Colonic mucosa (tissue), 4 donors: ENCODE measurements around the gene EYS. TPM values are rescaled to one million over a fixed set of nuclear protein-coding genes. Genes with fewer than 3 reads are reported as not detected.

Experiments used
- DNase-seq: peaks from one replicate; pipeline ENCODE4 v3.0.0-alpha.2; 2020
- H3K27ac ChIP-seq: fragments of 200-600 bp; one replicate; pipeline ENCODE4 v1.8.0; 2021
- H3K27me3 ChIP-seq: fragments of 200-600 bp; one replicate; pipeline ENCODE4 v1.8.0; 2021
- H3K36me3 ChIP-seq: fragments of 200-600 bp; one replicate; pipeline ENCODE4 v1.8.0; 2021
- H3K4me1 ChIP-seq: fragments of 200-600 bp; one replicate; pipeline ENCODE4 v1.8.0; 2021; ENCODE audit warnings: mild to moderate bottlenecking
- H3K4me3 ChIP-seq: fragments of 200-600 bp; one replicate; pipeline ENCODE4 v1.8.0; 2021
- H3K9ac ChIP-seq, 2 donors: one replicate each; pipeline ENCODE4 v1.7.0; 2013; ENCODE audit warnings: control low read depth in 2 of 2, low read depth in 2 of 2, low read length in 2 of 2
- H3K9me3 ChIP-seq: fragments of 200-600 bp; one replicate; pipeline ENCODE4 v1.8.0; 2021
- CTCF ChIP-seq: fragments of 200-600 bp; IDR thresholded peaks from one replicate; pipeline ENCODE4 v1.8.0; 2022; ENCODE audit warnings: antibody characterized with exemption, mild to moderate bottlenecking
- intact Hi-C: fragments of 100-400 bp; cut with DNase I; formaldehyde crosslinking; loops from one replicate; pipeline ENCODE4 v1.14.1; 2022
- total RNA-seq, 2 donors: library from RNA; stranded (reverse); fragmentation: NEBNext Ultra II Directional in 1 of 2; extraction: Animal tissue kit (Norgen Biotek cat#: 25700) in 1 of 2; gene quantifications; one replicate each; pipeline ENCODE4 v1.2.1, GENCODE V29; 2021
- donor health status: healthy.
- donor health status: DM: no; HTN: no; CAD: no.
- donor health status: DM: no; HTN: no; CAD: no.

The EYS gene
- total RNA-seq, 2 donors from 2014 or later, result 0.64 to 0.82 TPM

- no peaks in the 10 kb centered on the region for H3K36me3 ChIP-seq
- no peak for DNase-seq
- H3K27ac ChIP-seq, result no peak overlapping the region
- H3K4me3 ChIP-seq, result no peak overlapping the region
- H3K4me1 ChIP-seq, result no peaks in the 10 kb centered on the region
- H3K9me3 ChIP-seq, result no peaks in the 10 kb centered on the region
- TF ChIP-seq CTCF, result no peak
- intact Hi-C loops, result no loop called here
- no peak overlapping the region for H3K9ac ChIP-seq
- no peaks in the 10 kb centered on the region for H3K27me3 ChIP-seq
Measured at GRCh38 chr6:65148839-65149238, 558.2 kb downstream of the EYS start.

GRCh38 chr6:65135567-65135966, 571.5 kb downstream of the EYS start:
- Histone ChIP-seq H3K27me3 (no peaks in the 10 kb centered on the region), H3K4me1 (no peaks in the 10 kb centered on the region), H3K4me3 (no peak overlapping the region), H3K36me3 (no peaks in the 10 kb centered on the region), H3K9me3 (no peaks in the 10 kb centered on the region), H3K27ac (no peak overlapping the region), H3K9ac (no peak overlapping the region)
- no peak for DNase-seq
- intact Hi-C loops, result no loop called here
- TF ChIP-seq CTCF, result no peak

- Histone ChIP-seq H3K27me3 (no peaks in the 10 kb centered on the region), H3K4me1 (no peaks in the 10 kb centered on the region), H3K4me3 (no peak overlapping the region), H3K9me3 (no peaks in the 10 kb centered on the region), H3K36me3 (no peaks in the 10 kb centered on the region), H3K9ac (no peak overlapping the region), H3K27ac (no peak overlapping the region)
- no peak for DNase-seq
- TF ChIP-seq CTCF, result no peak
- intact Hi-C loops, result no loop called here
Measured at GRCh38 chr6:65126667-65127066, 580.4 kb downstream of the EYS start.

- TF ChIP-seq CTCF, result no peak
- DNase-seq, result no peak
- H3K27ac ChIP-seq, result no peak overlapping the region
- H3K9ac ChIP-seq, result no peak overlapping the region
- no peak overlapping the region for H3K4me3 ChIP-seq
- H3K9me3 ChIP-seq, result no peaks in the 10 kb centered on the region
- no peaks in the 10 kb centered on the region for H3K4me1 ChIP-seq
- intact Hi-C loops, result no loop called here
- no peaks in the 10 kb centered on the region for H3K27me3 ChIP-seq
- H3K36me3 ChIP-seq, result no peaks in the 10 kb centered on the region
Measured at GRCh38 chr6:65123521-65123920, 583.5 kb downstream of the EYS start.

- no peak overlapping the region for H3K4me3 ChIP-seq
- no peaks in the 10 kb centered on the region for H3K36me3 ChIP-seq
- H3K4me1 ChIP-seq, result no peaks in the 10 kb centered on the region
- no peak overlapping the region for H3K27ac ChIP-seq
- intact Hi-C loops, result no loop called here
- no peak for DNase-seq
- no peak overlapping the region for H3K9ac ChIP-seq
- no peaks in the 10 kb centered on the region for H3K27me3 ChIP-seq
- no peaks in the 10 kb centered on the region for H3K9me3 ChIP-seq
- TF ChIP-seq CTCF, result no peak
Measured at GRCh38 chr6:65117817-65118409, 589.1 kb downstream of the EYS start.
